HEK293 (cell line): ENCODE measurements around the gene ST7.

Source experiments
- BCL11B ChIP-seq: fragments of 450-650 bp; formaldehyde crosslinking; IDR thresholded peaks from 2 replicates; pipeline ENCODE4 v1.5.1; 2016; ENCODE audit warnings: low read depth, missing biosample characterization, missing genetic modification characterization
- FEZF1 ChIP-seq: fragments of 450-650 bp; formaldehyde crosslinking; IDR thresholded peaks from 2 replicates; pipeline ENCODE4 v1.5.1; 2016; ENCODE audit warnings: missing biosample characterization, missing genetic modification characterization
- GLI2 ChIP-seq: fragments of 450-650 bp; formaldehyde crosslinking; IDR thresholded peaks from 2 replicates; pipeline ENCODE4; 2017; ENCODE audit warnings: missing biosample characterization, missing genetic modification characterization, low read depth, borderline replicate concordance
- HOXD13 ChIP-seq: sonication (generic); formaldehyde crosslinking; IDR thresholded peaks from 2 replicates; pipeline ENCODE4 v1.8.0; 2022; ENCODE audit warnings: missing genetic modification reagents, borderline replicate concordance
- MEIS1 ChIP-seq: sonication (generic); formaldehyde crosslinking; IDR thresholded peaks from 2 replicates; pipeline ENCODE4 v1.8.1; 2022; ENCODE audit warnings: missing genetic modification reagents, mild to moderate bottlenecking, borderline replicate concordance
- OSR2 ChIP-seq: fragments of 450-650 bp; formaldehyde crosslinking; IDR thresholded peaks from 2 replicates; pipeline ENCODE4 v1.5.1; 2016; ENCODE audit warnings: missing biosample characterization, missing genetic modification characterization
- OVOL3 ChIP-seq: fragments of 450-650 bp; formaldehyde crosslinking; IDR thresholded peaks from 2 replicates; pipeline ENCODE4 v1.5.1; 2016; ENCODE audit warnings: missing biosample characterization, missing genetic modification characterization
- REPIN1 ChIP-seq: fragments of 450-650 bp; formaldehyde crosslinking; IDR thresholded peaks from 2 replicates; pipeline ENCODE4 v1.5.1; 2017; ENCODE audit warnings: missing biosample characterization, missing genetic modification characterization, low read depth
- SP2 ChIP-seq: fragments of 450-650 bp; formaldehyde crosslinking; IDR thresholded peaks from 2 replicates; pipeline ENCODE4 v1.5.1; 2016; ENCODE audit warnings: missing biosample characterization, missing genetic modification characterization
- SP3 ChIP-seq: fragments of 450-650 bp; formaldehyde crosslinking; IDR thresholded peaks from 2 replicates; pipeline ENCODE4 v1.5.1; 2016; ENCODE audit warnings: missing biosample characterization, missing genetic modification characterization
- ZBTB1 ChIP-seq: fragments of 450-650 bp; formaldehyde crosslinking; IDR thresholded peaks from 2 replicates; pipeline ENCODE4 v1.5.1; 2016; ENCODE audit warnings: missing biosample characterization, missing genetic modification characterization
- ZNF16 ChIP-seq: fragments of 450-650 bp; formaldehyde crosslinking; IDR thresholded peaks from 2 replicates; pipeline ENCODE4 v1.5.1; 2016; ENCODE audit warnings: low read depth, missing biosample characterization, missing genetic modification characterization
- ZNF18 ChIP-seq: fragments of 450-650 bp; formaldehyde crosslinking; IDR thresholded peaks from 2 replicates; pipeline ENCODE4 v1.5.1; 2016; ENCODE audit warnings: missing biosample characterization, missing genetic modification characterization
- ZNF184 ChIP-seq: fragments of 450-650 bp; IDR thresholded peaks from 2 replicates; pipeline ENCODE4 v1.5.1; 2018; ENCODE audit warnings: missing biosample characterization, mild to moderate bottlenecking, missing genetic modification characterization
- ZNF202 ChIP-seq: fragments of 450-650 bp; formaldehyde crosslinking; IDR thresholded peaks from 2 replicates; pipeline ENCODE4 v1.5.1; 2016; ENCODE audit warnings: missing biosample characterization, missing genetic modification characterization, borderline replicate concordance
- ZNF280D ChIP-seq: fragments of 450-650 bp; formaldehyde crosslinking; IDR thresholded peaks from 2 replicates; pipeline ENCODE4 v1.5.1; 2016; ENCODE audit warnings: missing biosample characterization, missing genetic modification characterization
- ZNF324 ChIP-seq: fragments of 450-650 bp; formaldehyde crosslinking; IDR thresholded peaks from 2 replicates; pipeline ENCODE4 v1.5.1; 2016; ENCODE audit warnings: missing biosample characterization, missing genetic modification characterization
- ZNF335 ChIP-seq: fragments of 450-650 bp; formaldehyde crosslinking; conservative IDR thresholded peaks from 2 replicates; pipeline ENCODE4 v1.5.1; 2016; ENCODE audit warnings: missing biosample characterization, missing genetic modification characterization
- ZNF341 ChIP-seq: fragments of 450-650 bp; formaldehyde crosslinking; IDR thresholded peaks from 2 replicates; pipeline ENCODE4; 2016; ENCODE audit warnings: low read depth, missing biosample characterization, missing genetic modification characterization
- ZNF350 ChIP-seq: fragments of 450-650 bp; formaldehyde crosslinking; IDR thresholded peaks from 2 replicates; pipeline ENCODE4 v1.5.0; 2017; ENCODE audit warnings: missing biosample characterization, mild to moderate bottlenecking, missing genetic modification characterization
- ZNF37A ChIP-seq: fragments of 450-650 bp; IDR thresholded peaks from 2 replicates; pipeline ENCODE4 v1.5.1; 2018; ENCODE audit warnings: missing biosample characterization, missing genetic modification characterization
- ZNF423 ChIP-seq: fragments of 450-650 bp; formaldehyde crosslinking; IDR thresholded peaks from 2 replicates; pipeline ENCODE4 v1.5.1; 2016; ENCODE audit warnings: missing biosample characterization, missing genetic modification characterization
- ZNF473 ChIP-seq: fragments of 450-650 bp; formaldehyde crosslinking; IDR thresholded peaks from 2 replicates; pipeline ENCODE4 v1.5.1; 2017; ENCODE audit warnings: missing biosample characterization, missing genetic modification characterization
- ZNF514 ChIP-seq: fragments of 450-650 bp; formaldehyde crosslinking; IDR thresholded peaks from 2 replicates; pipeline ENCODE4 v1.5.1; 2016; ENCODE audit warnings: missing biosample characterization, missing genetic modification characterization
- ZNF585B ChIP-seq: fragments of 450-650 bp; formaldehyde crosslinking; IDR thresholded peaks from 2 replicates; pipeline ENCODE4 v1.5.1; 2016; ENCODE audit warnings: missing biosample characterization, missing genetic modification characterization
- ZNF707 ChIP-seq: fragments of 450-650 bp; formaldehyde crosslinking; IDR thresholded peaks from 2 replicates; pipeline ENCODE4 v1.5.1; 2016; ENCODE audit warnings: missing biosample characterization, missing genetic modification characterization
- ZNF830 ChIP-seq: fragments of 450-650 bp; IDR thresholded peaks from 2 replicates; pipeline ENCODE4 v1.5.0; 2018; ENCODE audit warnings: missing biosample characterization, missing genetic modification characterization, low read depth, mild to moderate bottlenecking, moderate library complexity
- ZNF843 ChIP-seq: fragments of 450-650 bp; formaldehyde crosslinking; IDR thresholded peaks from 2 replicates; pipeline ENCODE4 v1.5.1; 2016; ENCODE audit warnings: missing biosample characterization, missing genetic modification characterization
- TF ChIP-seq, protein P1 (sequence below): fragments of 450-650 bp; formaldehyde crosslinking; IDR thresholded peaks from 2 replicates; pipeline ENCODE4 v1.5.1; 2016; ENCODE audit warnings: missing biosample characterization, missing genetic modification characterization
- TF ChIP-seq, protein P2 (sequence below): fragments of 450-650 bp; formaldehyde crosslinking; IDR thresholded peaks from 2 replicates; pipeline ENCODE4 v1.5.1; 2017; ENCODE audit warnings: missing biosample characterization, missing genetic modification characterization
- TF ChIP-seq, protein P3 (sequence below): fragments of 450-650 bp; formaldehyde crosslinking; IDR thresholded peaks from 2 replicates; pipeline ENCODE4 v1.5.1; 2016; ENCODE audit warnings: missing biosample characterization, missing genetic modification characterization
- TF ChIP-seq, protein P4 (sequence below): fragments of 450-650 bp; IDR thresholded peaks from 2 replicates; pipeline ENCODE4 v1.5.1; 2018; ENCODE audit warnings: missing biosample characterization, mild to moderate bottlenecking, missing genetic modification characterization

The ST7 gene

DNA sequence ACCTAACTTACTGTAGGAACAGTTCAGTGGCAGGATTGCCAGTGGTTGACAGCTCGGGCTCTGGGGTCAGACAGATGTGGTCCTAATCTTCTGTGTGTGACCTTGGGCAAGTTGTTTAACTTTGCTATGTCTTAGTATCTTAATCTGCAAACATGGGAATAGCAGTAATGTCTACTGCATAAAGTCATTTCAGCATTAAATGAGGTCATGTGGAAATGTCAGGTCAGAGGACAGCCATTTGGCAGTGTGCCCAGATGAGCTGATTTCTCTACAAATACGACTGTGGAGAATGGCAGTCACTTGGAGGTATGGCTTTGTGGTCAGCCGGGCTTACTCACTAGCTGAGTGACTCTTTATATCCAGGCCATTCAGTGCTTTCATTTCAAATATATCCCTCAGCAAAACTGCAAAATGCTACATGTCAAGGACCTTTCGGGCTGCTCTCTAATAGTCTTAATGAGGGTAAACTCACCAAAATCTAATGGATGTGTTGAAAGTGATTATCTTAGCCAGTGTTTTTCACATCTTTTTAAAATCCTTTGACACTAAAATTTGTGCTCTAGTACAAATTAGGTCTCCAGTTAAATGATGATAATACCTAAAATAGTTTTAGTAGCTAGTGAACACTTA is 171.4 kb downstream of the ST7 start (continued):
- TF ChIP-seq HOXD13 (CRISPR knock-in tag) (no peak), ZNF350 (no peak), ZNF585B (no peak), MEIS1 (no peak), ZNF341 (tag by site-specific recombination) (no peak), ZNF18 (no peak), ZNF324 (tag by site-specific recombination) (0 out of 2 replicates have a peak, but pooled peaks have one; percentile 32), GLI2 (tag by site-specific recombination) (0 out of 2 replicates have a peak, but pooled peaks have one; percentile 8), ZNF843 (tag by site-specific recombination) (peak; percentile 90), ZNF473 (tag by site-specific recombination) (no peak), SP3 (tag by site-specific recombination) (no peak), FEZF1 (peak; percentile 84), ZNF423 (tag by site-specific recombination) (no peak), ZNF514 (no peak), ZNF202 (tag by site-specific recombination) (no peak), OSR2 (tag by site-specific recombination) (peak; percentile 74), ZNF707 (tag by site-specific recombination) (no peak), REPIN1 (tag by site-specific recombination) (no peak), ZNF830 (tag by site-specific recombination) (no peak), OVOL3 (tag by site-specific recombination) (no peak), ZNF16 (tag by site-specific recombination) (no peak), SP2 (tag by site-specific recombination) (no peak), ZBTB1 (no peak), ZNF184 (no peak), ZNF37A (no peak), ZNF335 (tag by site-specific recombination) (no peak), BCL11B (tag by site-specific recombination) (no peak), ZNF280D (no peak)
- TF ChIP-seq, protein P1, sequence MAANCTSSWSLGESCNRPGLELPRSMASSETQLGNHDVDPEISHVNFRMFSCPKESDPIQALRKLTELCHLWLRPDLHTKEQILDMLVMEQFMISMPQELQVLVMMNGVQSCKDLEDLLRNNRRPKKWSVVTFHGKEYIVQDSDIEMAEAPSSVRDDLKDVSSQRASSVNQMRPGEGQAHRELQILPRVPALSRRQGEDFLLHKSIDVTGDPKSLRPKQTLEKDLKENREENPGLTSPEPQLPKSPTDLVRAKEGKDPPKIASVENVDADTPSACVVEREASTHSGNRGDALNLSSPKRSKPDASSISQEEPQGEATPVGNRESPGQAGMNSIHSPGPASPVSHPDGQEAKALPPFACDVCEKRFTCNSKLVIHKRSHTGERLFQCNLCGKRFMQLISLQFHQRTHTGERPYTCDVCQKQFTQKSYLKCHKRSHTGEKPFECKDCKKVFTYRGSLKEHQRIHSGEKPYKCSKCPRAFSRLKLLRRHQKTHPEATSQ (tag by site-specific recombination) = no peak
- TF ChIP-seq, protein P2, sequence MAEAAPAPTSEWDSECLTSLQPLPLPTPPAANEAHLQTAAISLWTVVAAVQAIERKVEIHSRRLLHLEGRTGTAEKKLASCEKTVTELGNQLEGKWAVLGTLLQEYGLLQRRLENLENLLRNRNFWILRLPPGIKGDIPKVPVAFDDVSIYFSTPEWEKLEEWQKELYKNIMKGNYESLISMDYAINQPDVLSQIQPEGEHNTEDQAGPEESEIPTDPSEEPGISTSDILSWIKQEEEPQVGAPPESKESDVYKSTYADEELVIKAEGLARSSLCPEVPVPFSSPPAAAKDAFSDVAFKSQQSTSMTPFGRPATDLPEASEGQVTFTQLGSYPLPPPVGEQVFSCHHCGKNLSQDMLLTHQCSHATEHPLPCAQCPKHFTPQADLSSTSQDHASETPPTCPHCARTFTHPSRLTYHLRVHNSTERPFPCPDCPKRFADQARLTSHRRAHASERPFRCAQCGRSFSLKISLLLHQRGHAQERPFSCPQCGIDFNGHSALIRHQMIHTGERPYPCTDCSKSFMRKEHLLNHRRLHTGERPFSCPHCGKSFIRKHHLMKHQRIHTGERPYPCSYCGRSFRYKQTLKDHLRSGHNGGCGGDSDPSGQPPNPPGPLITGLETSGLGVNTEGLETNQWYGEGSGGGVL (tag by site-specific recombination) = no peak
- TF ChIP-seq, protein P3, sequence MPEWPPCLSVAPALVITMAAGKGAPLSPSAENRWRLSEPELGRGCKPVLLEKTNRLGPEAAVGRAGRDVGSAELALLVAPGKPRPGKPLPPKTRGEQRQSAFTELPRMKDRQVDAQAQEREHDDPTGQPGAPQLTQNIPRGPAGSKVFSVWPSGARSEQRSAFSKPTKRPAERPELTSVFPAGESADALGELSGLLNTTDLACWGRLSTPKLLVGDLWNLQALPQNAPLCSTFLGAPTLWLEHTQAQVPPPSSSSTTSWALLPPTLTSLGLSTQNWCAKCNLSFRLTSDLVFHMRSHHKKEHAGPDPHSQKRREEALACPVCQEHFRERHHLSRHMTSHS (tag by site-specific recombination) = no peak
- TF ChIP-seq, protein P4, sequence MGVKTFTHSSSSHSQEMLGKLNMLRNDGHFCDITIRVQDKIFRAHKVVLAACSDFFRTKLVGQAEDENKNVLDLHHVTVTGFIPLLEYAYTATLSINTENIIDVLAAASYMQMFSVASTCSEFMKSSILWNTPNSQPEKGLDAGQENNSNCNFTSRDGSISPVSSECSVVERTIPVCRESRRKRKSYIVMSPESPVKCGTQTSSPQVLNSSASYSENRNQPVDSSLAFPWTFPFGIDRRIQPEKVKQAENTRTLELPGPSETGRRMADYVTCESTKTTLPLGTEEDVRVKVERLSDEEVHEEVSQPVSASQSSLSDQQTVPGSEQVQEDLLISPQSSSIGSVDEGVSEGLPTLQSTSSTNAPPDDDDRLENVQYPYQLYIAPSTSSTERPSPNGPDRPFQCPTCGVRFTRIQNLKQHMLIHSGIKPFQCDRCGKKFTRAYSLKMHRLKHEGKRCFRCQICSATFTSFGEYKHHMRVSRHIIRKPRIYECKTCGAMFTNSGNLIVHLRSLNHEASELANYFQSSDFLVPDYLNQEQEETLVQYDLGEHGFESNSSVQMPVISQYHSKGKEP (tag by site-specific recombination) = peak; percentile 61; the same call in 1 of the 2 replicates
